ENCODE results near the gene SLC9A9.

The SLC9A9 gene

DNA sequence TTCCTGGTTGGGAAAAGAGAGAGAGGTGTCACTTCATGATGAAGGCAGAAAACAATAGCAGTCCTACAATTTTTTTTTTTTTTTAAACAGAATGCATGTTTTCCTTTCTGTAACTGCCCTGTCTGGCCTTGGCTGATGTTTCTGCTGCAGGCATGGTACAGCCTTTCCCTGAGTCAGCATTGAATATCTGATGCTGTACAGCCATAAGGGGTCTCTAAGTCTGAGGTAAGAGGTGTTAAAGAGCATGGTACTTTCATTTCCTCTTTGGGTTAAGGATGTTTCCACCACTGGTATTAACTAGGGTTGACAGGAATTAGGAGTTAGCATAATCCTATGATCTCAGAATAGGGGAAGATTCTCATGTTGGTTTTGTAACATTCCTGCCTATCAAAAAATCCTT lies 581.3 kb downstream of the SLC9A9 start:
- DNase-seq = no peak

DNA sequence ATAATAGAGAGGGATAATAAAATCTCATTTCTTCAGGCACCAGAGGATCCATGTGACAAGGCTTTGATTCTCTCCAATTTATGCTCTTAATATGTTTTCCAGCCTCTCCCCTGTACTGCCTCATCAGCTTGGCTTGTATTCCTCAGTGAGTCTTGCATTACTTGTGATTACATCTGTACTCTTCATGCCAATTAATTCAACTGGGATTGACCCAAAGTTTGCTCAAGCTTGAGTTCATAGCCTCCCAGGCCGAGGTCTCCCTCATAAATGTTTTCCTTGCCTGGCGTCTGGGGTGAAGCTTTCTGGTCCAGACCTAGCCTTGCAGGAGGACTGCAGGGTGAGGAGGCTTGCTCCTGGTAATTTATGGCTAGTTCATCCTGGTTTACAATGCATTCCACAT lies 581.8 kb downstream of the SLC9A9 start:
- DNase-seq = no peak

DNA sequence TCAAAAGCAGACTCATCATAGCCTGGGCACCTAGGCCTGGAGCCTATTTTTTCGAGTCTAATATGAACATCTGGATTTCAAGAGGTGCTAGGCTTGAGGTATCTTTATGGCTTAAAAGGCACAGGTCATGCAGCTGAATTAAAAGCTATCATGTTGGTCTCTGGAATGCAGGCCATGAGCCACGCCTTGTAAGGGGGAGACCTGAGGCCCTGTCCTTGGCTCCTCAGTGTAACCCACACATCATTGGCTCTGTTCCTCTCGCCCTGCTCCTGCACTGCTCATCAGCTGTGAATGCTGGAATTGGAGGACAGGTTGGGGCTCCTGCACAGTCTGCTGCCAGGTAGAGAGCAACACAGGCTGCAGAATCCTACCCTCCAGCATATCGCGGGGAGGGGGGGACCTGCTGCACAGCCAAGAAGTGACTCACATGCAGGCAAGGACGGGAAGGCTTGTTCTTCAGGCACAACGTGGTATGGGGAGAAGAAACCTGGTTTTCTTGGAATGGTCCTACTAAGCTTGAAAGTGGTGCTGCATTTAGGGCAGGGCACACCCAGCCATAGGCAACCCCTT lies 582.7 kb downstream of the SLC9A9 start:
- DNase-seq = no peak

- no peak for DNase-seq
Measured at GRCh38 chr3:143263852-143264513, 584.3 kb downstream of the SLC9A9 start.

DNA sequence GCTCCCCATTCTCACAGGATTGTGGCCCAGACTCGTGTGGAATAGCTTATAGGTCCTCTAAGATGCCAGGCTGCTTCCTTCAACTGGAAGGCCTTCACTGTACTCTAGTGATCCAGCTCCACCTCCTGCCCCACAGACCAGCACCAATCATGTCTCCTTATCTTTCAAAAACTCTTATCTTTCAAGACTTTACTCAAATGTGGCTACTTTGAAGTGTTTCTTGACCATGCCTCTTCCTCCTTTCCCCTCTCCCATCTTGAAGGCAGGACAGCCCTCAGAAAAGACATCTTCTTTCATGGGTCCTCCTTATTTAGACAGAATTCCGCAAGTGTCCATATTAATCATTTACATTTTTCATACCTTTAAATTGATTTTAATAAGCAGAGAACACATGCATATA lies 586.4 kb downstream of the SLC9A9 start:
- DNase-seq = no peak

DNA sequence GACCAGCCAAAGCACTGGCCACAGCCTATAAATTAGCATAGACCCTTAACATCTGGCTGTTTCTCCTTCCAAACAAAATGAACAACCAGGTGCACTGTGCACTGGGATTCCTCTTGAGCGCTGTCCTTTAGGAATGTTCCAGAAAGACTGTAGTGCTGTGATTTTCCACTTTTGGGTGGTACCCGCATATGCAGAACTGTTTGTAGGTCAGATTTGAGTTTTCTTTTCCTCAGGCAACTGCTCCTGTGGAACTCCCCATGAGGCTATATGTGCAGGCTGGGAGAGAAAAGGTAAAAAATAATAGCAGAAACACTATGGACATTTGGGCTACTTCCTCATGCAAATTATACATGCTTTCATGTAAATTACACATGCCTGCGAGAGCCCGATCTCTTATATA lies 589.6 kb downstream of the SLC9A9 start:
- no peak for DNase-seq

DNA sequence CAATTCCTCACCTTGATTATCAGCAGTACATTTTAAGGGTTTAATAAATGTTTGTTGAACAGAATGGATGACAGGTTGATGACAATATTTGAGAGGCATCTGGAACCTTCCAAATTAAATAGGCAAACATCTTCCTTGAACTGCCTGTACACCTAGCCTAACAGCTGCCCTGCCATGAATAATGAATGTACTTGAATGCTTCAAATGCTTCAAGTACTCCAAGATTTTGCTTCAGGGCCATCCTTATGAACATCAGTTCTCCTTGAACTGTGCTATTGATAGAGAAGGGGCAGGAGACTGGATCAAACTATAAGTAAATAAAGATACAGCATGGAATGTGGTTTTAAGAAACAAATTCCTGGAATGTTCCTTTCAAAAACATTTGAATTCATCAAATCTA lies 591.9 kb downstream of the SLC9A9 start:
- DNase-seq = no peak

DNA sequence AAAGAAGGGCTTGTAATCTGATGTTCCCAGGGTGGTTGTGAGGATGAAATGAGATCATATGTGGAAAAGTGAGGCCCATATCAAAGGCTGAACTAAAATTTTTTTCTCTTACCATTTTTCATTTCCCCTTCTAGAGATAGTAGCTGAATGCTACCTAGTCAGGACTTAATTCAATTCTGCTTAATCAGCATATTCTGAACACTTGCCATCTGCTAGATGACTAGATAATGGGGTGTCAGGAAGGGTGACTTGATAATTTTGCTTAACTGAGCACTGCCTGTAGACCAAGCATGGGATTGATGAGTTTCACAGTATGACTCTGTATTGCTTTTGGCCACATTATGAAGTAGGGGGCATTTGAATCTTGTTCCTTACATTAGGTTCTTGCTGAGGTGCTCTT lies 592.5 kb downstream of the SLC9A9 start:
- no peak for DNase-seq

GRCh38 chr3:143252931-143253330 lies 595.3 kb downstream of the SLC9A9 start:
- no peak for DNase-seq

GRCh38 chr3:143249014-143249413 lies 599.3 kb downstream of the SLC9A9 start:
- no peak for DNase-seq

GRCh38 chr3:143247073-143247472 lies 601.2 kb downstream of the SLC9A9 start:
- DNase-seq = no peak

DNA sequence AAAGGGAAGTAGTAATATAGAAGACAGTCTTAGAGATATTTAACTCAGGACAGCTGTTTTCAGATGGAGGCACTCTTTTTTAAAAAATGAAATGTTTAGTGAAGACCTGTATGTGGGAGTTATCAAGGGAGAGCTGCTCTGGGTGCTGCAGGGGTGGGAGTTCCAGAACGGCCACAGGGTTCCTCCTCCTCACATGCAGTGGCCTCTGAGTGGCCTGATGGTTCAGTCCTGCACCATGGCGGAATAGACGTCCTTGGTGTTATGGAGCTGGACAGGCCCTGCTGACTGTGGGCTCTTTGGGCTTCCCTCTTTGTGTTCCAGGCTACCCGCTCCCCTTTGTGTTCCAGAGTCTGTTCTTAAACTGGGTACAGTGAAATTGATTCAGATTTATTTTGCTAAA lies 602.6 kb downstream of the SLC9A9 start:
- no peak for DNase-seq

DNA sequence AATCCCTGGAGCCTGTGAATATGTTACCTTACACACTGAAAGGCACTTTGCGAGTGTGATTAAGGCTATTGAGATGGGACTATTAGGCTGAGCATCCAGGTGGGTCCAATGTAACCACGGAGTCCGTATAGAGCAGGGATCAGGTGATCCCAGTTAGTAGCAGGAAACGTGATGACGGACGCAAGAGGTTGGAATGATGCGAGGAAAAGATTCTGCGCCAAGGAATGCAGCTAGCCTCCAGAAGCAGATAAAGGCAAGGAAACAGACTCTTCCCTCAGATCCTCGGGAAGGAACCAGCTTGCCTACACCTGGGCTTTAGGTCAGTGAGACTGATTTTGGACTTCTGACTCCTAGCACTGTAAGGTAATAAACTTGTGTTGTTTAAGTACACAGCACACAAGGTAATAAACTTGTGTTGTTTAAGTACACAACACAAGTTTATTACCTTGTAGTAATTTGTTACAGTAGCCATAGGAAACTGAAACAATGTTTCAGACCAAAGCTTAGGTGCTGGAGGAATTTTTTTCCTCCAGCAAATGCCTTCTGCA lies 603.7 kb downstream of the SLC9A9 start:
- no peak for DNase-seq

GRCh38 chr3:143243686-143244085 lies 604.6 kb downstream of the SLC9A9 start:
- no peak for DNase-seq

DNA sequence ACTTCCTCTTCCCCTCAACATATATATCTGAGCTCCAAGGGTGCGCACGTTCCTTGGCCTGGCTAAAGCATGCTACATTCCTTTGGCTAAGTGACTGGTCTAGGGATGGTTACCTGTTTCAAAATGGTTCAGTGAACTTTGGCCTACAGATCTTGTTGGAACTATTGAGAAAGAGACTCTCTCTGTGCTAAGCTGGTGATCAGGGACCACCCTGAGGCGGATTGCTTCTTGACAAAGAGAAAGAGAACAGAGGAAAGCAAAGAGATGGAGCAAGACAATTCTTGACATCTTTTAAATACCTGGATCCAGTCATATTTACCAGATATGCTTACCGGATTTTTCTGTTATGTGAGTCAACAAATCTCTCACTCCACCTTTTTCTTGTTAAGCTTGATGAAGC lies 605.6 kb downstream of the SLC9A9 start:
- DNase-seq = no peak

DNA sequence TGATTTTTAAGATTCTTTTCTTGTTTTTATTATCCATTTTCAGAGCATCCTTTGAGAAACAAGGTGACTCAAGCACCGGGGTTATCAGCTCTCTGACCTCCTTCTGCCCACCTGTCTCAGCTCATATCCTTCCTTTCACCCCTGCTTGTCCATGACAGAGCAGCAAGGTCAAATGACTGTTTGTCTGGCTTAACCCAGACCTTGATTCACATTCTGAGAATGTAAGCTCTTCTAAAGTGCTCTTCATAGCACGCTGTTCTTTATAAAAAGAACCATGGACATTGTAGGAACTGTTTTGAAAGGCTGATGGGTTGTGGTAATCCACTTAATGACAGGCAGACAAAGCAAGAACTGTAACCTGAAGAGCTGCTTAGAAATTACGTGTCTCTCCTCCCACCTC lies 606.2 kb downstream of the SLC9A9 start:
- no peak for DNase-seq

DNA sequence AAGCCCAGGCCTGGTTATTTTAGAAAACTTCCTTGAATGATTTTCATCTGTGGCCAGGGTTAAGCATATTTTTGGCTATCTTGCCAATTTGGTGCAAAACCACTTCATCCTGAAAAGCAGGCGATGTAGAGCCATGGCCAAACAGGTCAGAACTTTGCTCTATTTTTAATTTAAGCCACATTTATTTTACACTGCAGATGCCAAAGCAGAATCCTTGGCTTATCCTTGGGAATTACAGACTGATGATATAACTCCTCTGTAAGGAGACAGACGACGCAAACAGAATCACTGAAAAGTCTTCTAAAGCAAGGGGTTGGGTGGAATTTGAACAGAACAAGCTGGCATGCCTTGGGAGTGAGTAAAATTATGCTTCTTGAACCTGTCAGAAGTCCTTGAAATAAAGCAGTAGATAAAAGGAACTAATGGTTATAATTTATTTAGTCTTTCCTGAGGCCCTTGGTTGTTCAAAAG lies 606.8 kb downstream of the SLC9A9 start:
- DNase-seq = no peak

DNA sequence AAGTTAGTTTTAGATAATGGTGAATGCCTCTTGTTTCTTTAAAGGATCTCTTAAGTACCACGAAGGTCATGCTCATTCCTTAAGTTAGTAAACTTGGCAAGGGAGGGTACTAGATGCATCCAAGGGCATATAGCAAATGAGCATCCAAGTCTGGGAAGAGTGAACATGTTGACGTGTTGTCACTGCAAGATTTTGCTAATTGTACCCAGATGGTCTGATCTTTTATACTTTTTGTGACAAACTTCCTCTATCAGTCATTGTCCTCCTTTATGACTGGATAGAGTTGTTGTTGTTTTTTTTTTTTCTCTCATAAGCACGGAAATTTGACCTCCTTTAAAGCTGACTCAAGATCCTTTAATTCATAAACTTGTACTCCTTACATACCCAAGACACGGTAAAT lies 607.4 kb downstream of the SLC9A9 start:
- DNase-seq = no peak

- DNase-seq = no peak
Measured at GRCh38 chr3:143239031-143239430, 609.2 kb downstream of the SLC9A9 start.

DNA sequence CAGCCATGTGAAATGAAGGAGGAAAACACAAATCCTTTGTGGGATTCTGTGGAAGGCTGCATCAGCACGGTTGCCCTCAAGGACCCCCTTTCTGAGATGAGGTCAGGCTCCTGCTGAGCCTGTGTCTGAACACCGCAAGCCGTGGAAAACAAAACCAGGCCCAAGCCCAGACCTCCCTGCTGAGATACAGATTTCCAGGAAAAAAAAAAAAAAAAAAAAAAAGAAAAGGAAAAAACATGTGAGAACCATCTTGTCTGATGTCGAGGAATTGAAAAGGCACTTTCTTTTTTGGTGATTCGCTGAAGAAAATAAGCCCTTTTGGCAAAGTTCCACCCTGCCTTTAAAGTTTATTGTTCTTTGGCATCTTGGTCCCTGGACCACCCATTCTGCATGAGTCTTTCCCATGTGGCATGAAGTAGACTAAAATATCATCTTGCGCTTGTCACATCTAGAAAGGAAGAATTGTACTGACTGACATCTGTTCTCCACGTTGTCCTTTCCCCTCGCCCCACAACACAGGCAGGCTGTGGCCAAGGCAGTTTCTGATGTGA lies 611.1 kb downstream of the SLC9A9 start:
- DNase-seq = peak; percentile 51

DNA sequence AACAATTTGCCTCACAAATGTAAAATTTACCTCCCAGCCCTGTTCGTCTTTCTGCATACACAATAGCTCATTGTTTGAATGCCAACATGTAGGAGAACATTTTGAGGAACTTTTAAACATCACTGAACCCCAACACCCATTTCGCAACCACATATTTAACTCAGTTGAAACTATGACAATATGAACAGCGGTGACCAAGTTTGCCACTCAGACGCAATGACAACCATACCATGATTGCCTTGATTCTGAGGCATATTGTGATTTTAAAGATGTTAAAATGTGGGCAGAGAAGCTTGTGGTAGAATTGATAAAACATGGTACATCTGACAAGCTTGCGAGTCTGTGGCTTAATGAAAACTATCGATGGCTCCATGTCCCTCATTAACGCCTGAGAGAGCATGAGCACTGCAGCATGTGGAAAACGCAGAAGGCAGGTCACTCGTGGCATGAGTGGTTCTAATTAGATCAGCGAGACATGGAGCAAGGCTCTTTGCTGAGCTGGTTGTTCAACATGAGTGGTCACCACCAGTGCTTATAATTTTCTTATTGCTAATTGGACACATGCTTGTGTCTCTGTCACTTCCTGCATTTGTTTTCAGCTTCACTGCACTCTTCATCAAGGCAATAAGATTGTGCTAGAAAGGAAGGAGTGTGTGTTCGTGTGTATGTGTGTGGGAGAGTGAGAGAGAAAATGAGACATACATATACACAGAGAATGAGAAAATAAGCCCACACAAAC lies 611.9 kb downstream of the SLC9A9 start:
- no peak for DNase-seq

DNA sequence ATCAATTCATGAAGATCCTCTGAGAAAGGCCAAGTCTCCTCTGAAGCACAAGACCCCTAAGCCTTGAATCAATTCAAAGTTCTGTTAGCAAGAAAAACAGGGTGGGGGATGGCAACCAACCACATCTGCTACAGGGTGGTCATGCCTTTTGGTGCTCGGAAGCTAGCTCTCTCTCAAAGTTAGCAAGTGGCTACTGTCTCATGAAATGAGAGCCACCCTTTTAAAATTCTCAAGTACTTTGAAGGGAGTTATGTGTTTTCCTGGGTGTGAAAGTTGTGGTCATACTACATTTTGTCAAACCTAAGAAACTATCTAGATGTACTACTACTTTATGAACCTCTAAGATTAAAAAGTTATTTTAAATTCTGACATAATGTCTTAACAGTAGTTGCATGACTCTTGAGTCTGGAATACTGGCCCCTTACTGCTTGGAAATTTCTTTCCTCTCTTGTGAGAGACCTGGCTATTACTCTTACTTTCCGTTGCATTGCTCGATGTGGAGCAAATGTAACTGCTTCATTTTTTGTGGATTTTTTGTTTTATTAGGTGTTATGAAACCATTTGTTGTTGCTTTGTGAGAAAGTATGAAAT lies 612.6 kb downstream of the SLC9A9 start:
- no peak for DNase-seq

GRCh38 chr3:143234526-143234925 lies 613.7 kb downstream of the SLC9A9 start:
- no peak for DNase-seq
